GM21723 (cell line): ENCODE results near the gene TENT5A.

Source experiments
- ATAC-seq: cut with Tn5 transposase; IDR thresholded peaks from one replicate; pipeline ENCODE4 v1.9.1; 2021; ENCODE audit warnings: mild to moderate bottlenecking, moderate library complexity; ENCODE audit not compliant: unreplicated experiment

TENT5A gene

GRCh38 chr6:81718126-81718525 lies 34.4 kb downstream of the TENT5A start:
- ATAC-seq: no peak

- no peak for ATAC-seq
These were observed 37.8 kb downstream of the TENT5A start for GRCh38 chr6:81714684-81715083.

- no peak for ATAC-seq
These were observed 39.3 kb downstream of the TENT5A start for GRCh38 chr6:81713205-81713604.

GRCh38 chr6:81708113-81708699 lies 44.3 kb downstream of the TENT5A start:
- ATAC-seq: no peak

- ATAC-seq: no peak
These were observed 47.8 kb downstream of the TENT5A start for GRCh38 chr6:81704700-81705099.

- no peak for ATAC-seq
These were observed 52.1 kb downstream of the TENT5A start for GRCh38 chr6:81700414-81700813.

- ATAC-seq: no peak
These were observed 54.9 kb downstream of the TENT5A start for GRCh38 chr6:81697559-81697958.

- no peak for ATAC-seq
These were observed 56.0 kb downstream of the TENT5A start for GRCh38 chr6:81696524-81696923.
